Subcutaneous adipose tissue (tissue), 4 donors: Measurements from ENCODE around the gene CUL9. TPM values are rescaled to one million over a fixed set of nuclear protein-coding genes. Genes with fewer than 3 reads are reported as not detected.

Experiments used
- CTCF ChIP-seq: fragments of 450-650 bp; IDR thresholded peaks from one replicate; pipeline ENCODE4 v1.5.1; 2016; ENCODE audit warnings: low read depth, mild to moderate bottlenecking, control low read depth, antibody characterized with exemption, moderate library complexity
- total RNA-seq, 4 donors: library from RNA; depleted of rRNA; stranded (reverse); fragments of >200 nt; gene quantifications; one replicate each; pipeline ENCODE4 v1.1.0, GENCODE V29; 2016

The CUL9 gene
- total RNA-seq, 4 donors from 2014 or later, result 16.3 to 36.7 (median 27.2) TPM

- no peak for TF ChIP-seq CTCF
These were observed 72.3 kb downstream of the CUL9 start for GRCh38 chr6:43254138-43254817.

DNA sequence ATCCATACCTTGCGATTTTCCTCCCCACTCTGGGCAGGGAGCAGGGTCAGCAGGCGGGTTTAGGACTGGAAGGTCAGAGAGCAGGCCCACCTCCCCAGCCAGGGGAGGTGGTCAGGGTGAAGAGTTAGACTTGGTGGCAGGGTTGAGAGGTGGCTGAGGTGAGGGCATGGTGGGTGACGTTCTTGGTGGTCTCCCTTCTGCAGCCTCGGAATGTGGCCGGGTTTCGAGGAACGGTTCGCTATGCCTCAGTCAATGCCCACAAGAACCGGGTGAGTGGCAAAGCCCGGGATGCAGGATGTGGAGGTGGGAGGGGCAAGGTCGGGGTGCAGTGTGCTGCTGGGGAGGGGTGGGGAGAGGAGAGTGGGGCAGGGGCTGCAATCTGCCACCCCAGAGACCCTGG is 72.8 kb downstream of the CUL9 start:
- TF ChIP-seq CTCF, result no peak

GRCh38 chr6:43255408-43256054 is 73.5 kb downstream of the CUL9 start:
- no peak for TF ChIP-seq CTCF

GRCh38 chr6:43256670-43257366 is 74.8 kb downstream of the CUL9 start:
- TF ChIP-seq CTCF, result no peak

DNA sequence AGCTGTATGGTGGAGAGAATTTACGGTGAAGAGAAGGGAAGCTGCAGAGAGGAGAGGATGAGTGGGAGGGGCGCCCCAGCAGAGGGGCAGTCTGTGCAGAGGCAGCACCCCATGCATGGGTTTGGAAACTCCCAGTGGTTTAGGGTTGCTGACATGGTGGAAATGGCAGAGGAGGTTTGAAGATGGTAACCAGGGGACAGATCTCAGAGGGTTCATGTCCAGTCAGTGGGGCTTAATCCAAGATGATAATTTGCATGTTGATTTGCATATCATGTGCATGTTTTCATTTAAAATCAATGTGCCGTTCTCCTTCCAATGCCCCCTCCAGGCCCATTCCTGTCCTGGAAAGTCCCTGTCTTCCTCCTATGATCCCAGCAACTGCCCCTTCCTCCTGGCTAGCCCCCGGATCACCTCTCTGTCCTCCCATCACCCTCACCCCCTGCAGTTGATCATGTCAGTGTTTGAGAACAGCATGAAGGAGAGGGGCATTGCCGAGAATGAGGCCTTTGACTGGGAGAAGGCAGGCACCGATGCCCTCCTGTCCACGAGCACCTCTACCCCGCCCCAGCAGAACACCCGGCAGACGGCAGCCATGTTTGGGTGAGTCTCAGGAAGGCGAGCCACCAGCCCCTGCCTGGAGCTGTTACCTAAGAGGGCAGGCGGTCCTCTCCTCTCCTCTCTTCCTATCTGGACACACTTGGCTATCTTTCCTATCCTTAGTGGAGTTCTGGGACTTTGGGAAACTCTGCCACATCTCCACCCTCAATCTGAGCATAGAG is 75.6 kb downstream of the CUL9 start:
- TF ChIP-seq CTCF, result no peak

- no peak for TF ChIP-seq CTCF
These were observed 76.2 kb downstream of the CUL9 start for GRCh38 chr6:43258180-43258579.
